Activated CD4-positive, alpha-beta T cell treated with anti-CD3 and anti-CD28 coated beads, Interleukin-2, amount 10 ng/mL, durations not matched to agents 24 days and 14 days (primary cell): ENCODE results near the gene INTS4. TPM values are rescaled to one million over a fixed set of nuclear protein-coding genes. Genes with fewer than 3 reads are reported as not detected.

Experiments used
- total RNA-seq: library from RNA; stranded (reverse); gene quantifications from 2 replicates; pipeline ENCODE4 v1.2.3, GENCODE V29; 2022

The INTS4 gene
- total RNA-seq, 1 donor from 2014 or later: 60.0 TPM

Other genes with a start within 250 kb of the INTS4 start
- gene RSF1, start 173.9 kb downstream of the INTS4 start, total RNA-seq: 45.3 and 47.6 TPM in 2 replicates
- gene AAMDC, start 173.5 kb downstream of the INTS4 start, total RNA-seq: 1.3 and 1.4 TPM in 2 replicates
- gene KCTD14, start 28.6 kb upstream of the INTS4 start, total RNA-seq: 0.35 TPM in 1 of 2 replicates, not detected in the other
- gene THRSP, start 69.2 kb upstream of the INTS4 start, total RNA-seq: not detected in 2 replicates
- gene NDUFC2, start 85.2 kb upstream of the INTS4 start, total RNA-seq: 207 and 219 TPM in 2 replicates
- gene ALG8, start 145.0 kb upstream of the INTS4 start, total RNA-seq: 60.9 and 61.7 TPM in 2 replicates
- gene KCTD21, start 194.0 kb upstream of the INTS4 start, total RNA-seq: 11.7 and 12.0 TPM in 2 replicates
- 10.4 and 13.1 TPM in 2 replicates for gene USP35, start 194.3 kb upstream of the INTS4 start, total RNA-seq